Mesothelial cell of epicardium (in vitro differentiated cells): ENCODE measurements around the gene ITGB6. TPM values are rescaled to one million over a fixed set of nuclear protein-coding genes. Genes with fewer than 3 reads are reported as not detected.

Source experiments
- DNase-seq, 2 experiments: peaks; one replicate each; pipeline ENCODE4 v3.0.0; 2021; ENCODE audit warnings: low spot score in 2 of 2; ENCODE audit not compliant: unreplicated experiment in 2 of 2
- H3K27ac Mint-ChIP-seq: 2 replicates; pipeline ENCODE4 v1.8.0; 2021; ENCODE audit warnings: mixed read lengths
- H3K27me3 Mint-ChIP-seq: 2 replicates; pipeline ENCODE4 v1.8.0; 2021; ENCODE audit warnings: low read depth, mixed read lengths
- H3K36me3 Mint-ChIP-seq: 2 replicates; pipeline ENCODE4 v1.8.0; 2021; ENCODE audit warnings: mixed read lengths
- H3K4me1 Mint-ChIP-seq: 2 replicates; pipeline ENCODE4 v1.8.0; 2021; ENCODE audit warnings: mixed read lengths
- H3K4me3 Mint-ChIP-seq: 2 replicates; pipeline ENCODE4 v1.8.0; 2021; ENCODE audit warnings: mild to moderate bottlenecking, moderate library complexity, mixed read lengths
- H3K9me3 Mint-ChIP-seq: 2 replicates; pipeline ENCODE4 v1.8.0; 2021; ENCODE audit warnings: mixed read lengths
- CTCF ChIP-seq: fragments of 200-600 bp; sonication (generic); IDR thresholded peaks from one replicate; pipeline ENCODE4 v1.5.0; 2021; ENCODE audit warnings: antibody characterized with exemption; ENCODE audit not compliant: unreplicated experiment
- total RNA-seq: library from RNA; stranded (reverse); gene quantifications from 3 replicates; pipeline ENCODE4 v1.2.1, GENCODE V29; 2021

Gene ITGB6
- total RNA-seq, 1 donor from 2014 or later: 14.3 TPM

- Mint-ChIP-seq H3K27me3 (no peaks in the 10 kb centered on the region), H3K9me3 (peaks cover 3% of the 10 kb centered on the region), H3K27ac (no peak overlapping the region), H3K4me3 (no peak overlapping the region), H3K36me3 (peaks cover 2% of the 10 kb centered on the region), H3K4me1 (peaks cover 35% of the 10 kb centered on the region)
- no peak for DNase-seq
- no peak for TF ChIP-seq CTCF
Observed at GRCh38 chr2:160052531-160052930, 147.5 kb downstream of the ITGB6 start.

GRCh38 chr2:160051371-160051800 lies 148.7 kb downstream of the ITGB6 start:
- H3K27me3 Mint-ChIP-seq: no peaks in the 10 kb centered on the region
- H3K4me3 Mint-ChIP-seq: no peak overlapping the region
- no peak overlapping the region for H3K27ac Mint-ChIP-seq
- H3K36me3 Mint-ChIP-seq: peaks cover 2% of the 10 kb centered on the region
- peaks cover 32% of the 10 kb centered on the region for H3K4me1 Mint-ChIP-seq
- TF ChIP-seq CTCF: no peak
- no peak for DNase-seq
- peaks cover 3% of the 10 kb centered on the region for H3K9me3 Mint-ChIP-seq

- no peak for DNase-seq
- Mint-ChIP-seq H3K27me3 (no peaks in the 10 kb centered on the region), H3K36me3 (peaks cover 2% of the 10 kb centered on the region), H3K4me3 (no peak overlapping the region), H3K9me3 (peaks cover 3% of the 10 kb centered on the region), H3K4me1 (peaks cover 24% of the 10 kb centered on the region), H3K27ac (no peak overlapping the region)
- TF ChIP-seq CTCF: no peak
Observed at GRCh38 chr2:160050147-160050546, 149.9 kb downstream of the ITGB6 start.

Other genes with a start within 250 kb of the ITGB6 start
- 14.4 to 15.0 TPM (median 14.8 TPM) in 3 replicates for gene PLA2R1, start 137.7 kb downstream of the ITGB6 start, total RNA-seq